ENCODE measurements around the gene PPP2CA. TPM values are rescaled to one million over a fixed set of nuclear protein-coding genes. Genes with fewer than 3 reads are reported as not detected.

Gene PPP2CA
- total and polyA plus RNA-seq, 9 of the 15 experiments (the other 6 are each of a cell fraction or from before 2014, with no cell fraction given): 23.0 to 257 (median 109) TPM

Small RNA genes within 50 kb of the gene (microRNA-seq; reads per million reads assigned to microRNA genes)
- 0.36 reads per million for gene MIR3661 (ENCODE audit: borderline microRNAs expressed)

Small RNA genes within 50 kb of the gene (small RNA-seq; reads per million reads assigned to genes)
- not detected for gene MIR3661

Other genes starting within 250 kb of the PPP2CA start
- 224 and 228 TPM in 2 replicates for gene VDAC1, start 221.1 kb downstream of the PPP2CA start, total RNA-seq (2014; rRNA removed)
- gene VDAC1, start 221.1 kb downstream of the PPP2CA start, total RNA-seq (2014; rRNA removed; fragmentation: Illumina TruSeq; extraction: Trizol): 366 and 402 TPM in 2 replicates
- gene VDAC1, start 221.1 kb downstream of the PPP2CA start, total RNA-seq (2015; rRNA removed; fragmentation: Illumina TruSeq; extraction: Trizol): 319 and 320 TPM in 2 replicates
- gene VDAC1, start 221.1 kb downstream of the PPP2CA start, total RNA-seq (2021): 257 and 267 TPM in 2 replicates
- 155 and 168 TPM in 2 replicates for gene VDAC1, start 221.1 kb downstream of the PPP2CA start, polyA plus RNA-seq (2011; rRNA removed)
- 343 and 365 TPM in 2 replicates for gene VDAC1, start 221.1 kb downstream of the PPP2CA start, polyA plus RNA-seq (2014; fragmentation: Illumina TruSeq; extraction: Trizol)
- 100 to 1,000 TPM; 293 to 301 TPM for gene VDAC1, start 221.1 kb downstream of the PPP2CA start, polyA plus RNA-seq (2014; fragmentation: Nextera tagmentation; extraction: Ambion mirVana)
- gene VDAC1, start 221.1 kb downstream of the PPP2CA start, polyA plus RNA-seq (2014; rRNA removed): 221 and 243 TPM in 2 replicates
- gene TCF7, start 111.4 kb downstream of the PPP2CA start, total RNA-seq (2014; rRNA removed): 5.8 TPM in 2 replicates
- gene TCF7, start 111.4 kb downstream of the PPP2CA start, total RNA-seq (2014; rRNA removed; fragmentation: Illumina TruSeq; extraction: Trizol): 3.4 TPM in 2 replicates
- 3.1 and 3.2 TPM in 2 replicates for gene TCF7, start 111.4 kb downstream of the PPP2CA start, total RNA-seq (2015; rRNA removed; fragmentation: Illumina TruSeq; extraction: Trizol)
- gene TCF7, start 111.4 kb downstream of the PPP2CA start, total RNA-seq (2021): 10.3 and 12.6 TPM in 2 replicates
- gene TCF7, start 111.4 kb downstream of the PPP2CA start, polyA plus RNA-seq (2011; rRNA removed): 3.2 and 4.2 TPM in 2 replicates
- 14.4 and 14.9 TPM in 2 replicates for gene TCF7, start 111.4 kb downstream of the PPP2CA start, polyA plus RNA-seq (2014; fragmentation: Illumina TruSeq; extraction: Trizol)
- gene TCF7, start 111.4 kb downstream of the PPP2CA start, polyA plus RNA-seq (2014; fragmentation: Nextera tagmentation; extraction: Ambion mirVana): 1 to 10 TPM; 1.6 to 2.0 TPM
- gene TCF7, start 111.4 kb downstream of the PPP2CA start, polyA plus RNA-seq (2014; rRNA removed): 5.4 and 5.8 TPM in 2 replicates
- gene SKP1, start 49.1 kb downstream of the PPP2CA start, total RNA-seq (2014; rRNA removed): 259 and 301 TPM in 2 replicates
- 655 and 748 TPM in 2 replicates for gene SKP1, start 49.1 kb downstream of the PPP2CA start, total RNA-seq (2014; rRNA removed; fragmentation: Illumina TruSeq; extraction: Trizol)
- gene SKP1, start 49.1 kb downstream of the PPP2CA start, total RNA-seq (2015; rRNA removed; fragmentation: Illumina TruSeq; extraction: Trizol): 621 and 639 TPM in 2 replicates
- gene SKP1, start 49.1 kb downstream of the PPP2CA start, total RNA-seq (2021): 302 and 303 TPM in 2 replicates
- gene SKP1, start 49.1 kb downstream of the PPP2CA start, polyA plus RNA-seq (2011; rRNA removed): 471 and 627 TPM in 2 replicates
- gene SKP1, start 49.1 kb downstream of the PPP2CA start, polyA plus RNA-seq (2014; fragmentation: Illumina TruSeq; extraction: Trizol): 809 and 876 TPM in 2 replicates
- gene SKP1, start 49.1 kb downstream of the PPP2CA start, polyA plus RNA-seq (2014; fragmentation: Nextera tagmentation; extraction: Ambion mirVana): 1,000 to 10,000 TPM; 2,075 to 2,109 TPM
- 625 and 669 TPM in 2 replicates for gene SKP1, start 49.1 kb downstream of the PPP2CA start, polyA plus RNA-seq (2014; rRNA removed)
- gene CDKL3, start 141.1 kb upstream of the PPP2CA start, total RNA-seq (2014; rRNA removed): 0.23 and 0.65 TPM in 2 replicates
- gene CDKL3, start 141.1 kb upstream of the PPP2CA start, total RNA-seq (2014; rRNA removed; fragmentation: Illumina TruSeq; extraction: Trizol): 1.5 and 1.8 TPM in 2 replicates
- 0.51 and 1.1 TPM in 2 replicates for gene CDKL3, start 141.1 kb upstream of the PPP2CA start, total RNA-seq (2015; rRNA removed; fragmentation: Illumina TruSeq; extraction: Trizol)
- gene CDKL3, start 141.1 kb upstream of the PPP2CA start, total RNA-seq (2021): 1.1 and 1.8 TPM in 2 replicates
- 3.1 and 5.0 TPM in 2 replicates for gene CDKL3, start 141.1 kb upstream of the PPP2CA start, polyA plus RNA-seq (2011; rRNA removed)
- gene CDKL3, start 141.1 kb upstream of the PPP2CA start, polyA plus RNA-seq (2014; fragmentation: Illumina TruSeq; extraction: Trizol): 1.5 and 2.4 TPM in 2 replicates
- gene CDKL3, start 141.1 kb upstream of the PPP2CA start, polyA plus RNA-seq (2014; fragmentation: Nextera tagmentation; extraction: Ambion mirVana): 1 to 10 TPM; 3.3 to 3.9 TPM
- gene CDKL3, start 141.1 kb upstream of the PPP2CA start, polyA plus RNA-seq (2014; rRNA removed): 1.2 and 1.7 TPM in 2 replicates
- 8.4 and 13.1 TPM in 2 replicates for gene UBE2B, start 145.5 kb upstream of the PPP2CA start, total RNA-seq (2014; rRNA removed)
- 61.8 and 72.4 TPM in 2 replicates for gene UBE2B, start 145.5 kb upstream of the PPP2CA start, total RNA-seq (2014; rRNA removed; fragmentation: Illumina TruSeq; extraction: Trizol)
- gene UBE2B, start 145.5 kb upstream of the PPP2CA start, total RNA-seq (2015; rRNA removed; fragmentation: Illumina TruSeq; extraction: Trizol): 37.8 and 40.0 TPM in 2 replicates
- gene UBE2B, start 145.5 kb upstream of the PPP2CA start, total RNA-seq (2021): 73.1 and 75.5 TPM in 2 replicates
- gene UBE2B, start 145.5 kb upstream of the PPP2CA start, polyA plus RNA-seq (2011; rRNA removed): 64.1 and 83.2 TPM in 2 replicates
- 71.6 and 88.9 TPM in 2 replicates for gene UBE2B, start 145.5 kb upstream of the PPP2CA start, polyA plus RNA-seq (2014; fragmentation: Illumina TruSeq; extraction: Trizol)
- 100 to 1,000 TPM; 165 to 198 TPM for gene UBE2B, start 145.5 kb upstream of the PPP2CA start, polyA plus RNA-seq (2014; fragmentation: Nextera tagmentation; extraction: Ambion mirVana)
- 38.0 and 54.7 TPM in 2 replicates for gene UBE2B, start 145.5 kb upstream of the PPP2CA start, polyA plus RNA-seq (2014; rRNA removed)
- 46.4 and 90.0 TPM in 2 replicates for gene CDKN2AIPNL, start 185.8 kb upstream of the PPP2CA start, total RNA-seq (2014; rRNA removed)
- gene CDKN2AIPNL, start 185.8 kb upstream of the PPP2CA start, total RNA-seq (2014; rRNA removed; fragmentation: Illumina TruSeq; extraction: Trizol): 40.7 and 45.5 TPM in 2 replicates
- gene CDKN2AIPNL, start 185.8 kb upstream of the PPP2CA start, total RNA-seq (2015; rRNA removed; fragmentation: Illumina TruSeq; extraction: Trizol): 41.8 and 43.1 TPM in 2 replicates
- gene CDKN2AIPNL, start 185.8 kb upstream of the PPP2CA start, total RNA-seq (2021): 40.0 and 42.1 TPM in 2 replicates
- gene CDKN2AIPNL, start 185.8 kb upstream of the PPP2CA start, polyA plus RNA-seq (2011; rRNA removed): 29.6 and 44.3 TPM in 2 replicates
- gene CDKN2AIPNL, start 185.8 kb upstream of the PPP2CA start, polyA plus RNA-seq (2014; fragmentation: Illumina TruSeq; extraction: Trizol): 39.2 and 42.2 TPM in 2 replicates
- 10 to 100 TPM; 19.9 to 30.7 TPM for gene CDKN2AIPNL, start 185.8 kb upstream of the PPP2CA start, polyA plus RNA-seq (2014; fragmentation: Nextera tagmentation; extraction: Ambion mirVana)
- gene CDKN2AIPNL, start 185.8 kb upstream of the PPP2CA start, polyA plus RNA-seq (2014; rRNA removed): 46.9 and 55.4 TPM in 2 replicates

All from K562 (cell line).